HCT116 (cell line): ENCODE results near the gene PPP1R13L. TPM values are rescaled to one million over a fixed set of nuclear protein-coding genes. Genes with fewer than 3 reads are reported as not detected.

ENCODE experiments used
- ATAC-seq: fragments of 200-7000 bp; cut with Tn5 transposase; 2 replicates; pipeline ENCODE4 v1.9.1; 2020; ENCODE audit warnings: mild to moderate bottlenecking, moderate library complexity
- BruUV-seq: library from RNA; stranded (reverse); fragments of 400-500 nt; replicated peaks from 2 replicates; lab custom pipeline; 2021; lab: Mats Ljungman, UMichigan
- CTCF ChIA-PET: fragments of 300-600 bp; sonication (Branson Sonifier 250); formaldehyde crosslinking; loops from one replicate; lab custom pipeline; 2021; ENCODE audit warnings: antibody characterized with exemption; lab: Charles Lee
- POLR2A ChIA-PET: fragments of 300-600, 350-600 bp; sonication (Branson Sonifier 250); formaldehyde crosslinking; loops from one replicate; lab custom pipeline; 2021; ENCODE audit warnings: antibody characterized with exemption; lab: Charles Lee
- RAD21 ChIA-PET, 2 experiments: fragments of 300-600 bp; sonication (Branson Sonifier 250); formaldehyde crosslinking; loops; one replicate each; lab custom pipeline; 2023; ENCODE audit warnings: low total read pairs in 2 of 2; ENCODE audit not compliant: uncharacterized antibody in 2 of 2, unreplicated experiment in 2 of 2, low non-redundant PET in 1 of 2; lab: Charles Lee
- DNase-seq: peaks from one replicate; pipeline ENCODE4 v3.0.0-alpha.2; 2010; ENCODE audit warnings: low read depth, low spot score
- H2AFZ ChIP-seq: fragments of 200-600 bp; shearing (Covaris generic), sonication (generic); 2 replicates; pipeline ENCODE4 v1.6.1; 2017; ENCODE audit warnings: low read depth, mixed run types, mixed read lengths, antibody characterized with exemption, low read length; ENCODE audit not compliant: poor library complexity, severe bottlenecking
- H3K27ac ChIP-seq: 2 replicates; pipeline ENCODE4 v1.5.1; 2012; ENCODE audit warnings: low read depth, low read length
- H3K27me3 ChIP-seq: fragments of 200-600 bp; sonication (generic); 2 replicates; pipeline ENCODE4 v1.6.1; 2016; ENCODE audit warnings: mixed run types, low read length, mixed read lengths; ENCODE audit not compliant: insufficient read depth
- H3K36me3 ChIP-seq, 2 experiments: fragments of 200-500 bp in 1 of 2; fragments of 200-600 bp in 1 of 2; sonication (Bioruptor generic) in 1 of 2; sonication (generic) in 1 of 2; 2 replicates each; pipeline versions ENCODE4 v1.5.1 to v1.6.1; 2014 to 2016; ENCODE audit warnings: low read length in 2 of 2, inconsistent platforms in 1 of 2, mixed read lengths in 1 of 2, mixed run types in 1 of 2; ENCODE audit not compliant: insufficient read depth in 2 of 2, control insufficient read depth in 1 of 2
- H3K4me1 ChIP-seq, 2 experiments: fragments of 200-600 bp in 1 of 2; sonication (generic) in 1 of 2; 2 replicates each; pipeline versions ENCODE4 v1.5.1 to v1.6.1; 2012 to 2017; ENCODE audit warnings: low read length in 2 of 2, inconsistent platforms in 1 of 2, mild to moderate bottlenecking in 1 of 2, mixed read lengths in 1 of 2, mixed run types in 1 of 2, moderate library complexity in 1 of 2; ENCODE audit not compliant: insufficient read depth in 2 of 2, control insufficient read depth in 1 of 2
- H3K4me2 ChIP-seq: fragments of 200-600 bp; sonication (generic); 2 replicates; pipeline ENCODE4 v1.6.1; 2017; ENCODE audit warnings: mixed run types, low read length, mixed read lengths
- H3K4me3 ChIP-seq, 2 experiments: fragments of 200-600 bp in 1 of 2; sonication (generic) in 1 of 2; replicated peaks in 1 of 2; 2 replicates each; pipeline ENCODE4 v1.5.1; 2011 to 2016; ENCODE audit warnings: low read length in 2 of 2, control low read depth in 1 of 2, low read depth in 1 of 2, mild to moderate bottlenecking in 1 of 2, mixed read lengths in 1 of 2, mixed run types in 1 of 2
- H3K79me2 ChIP-seq: fragments of 200-600 bp; sonication (generic); 2 replicates; pipeline ENCODE4 v1.6.1; 2017; ENCODE audit warnings: mild to moderate bottlenecking, mixed run types, low read length, moderate library complexity, mixed read lengths; ENCODE audit not compliant: insufficient read depth
- H3K9ac ChIP-seq: fragments of 200-600 bp; sonication (generic); 2 replicates; pipeline ENCODE4 v1.6.1; 2016; ENCODE audit warnings: low read length, mixed read lengths
- H3K9me2 ChIP-seq: fragments of 200-600 bp; sonication (generic), shearing (Covaris generic); 2 replicates; pipeline ENCODE4 v1.6.1; 2017; ENCODE audit warnings: mixed run types, mild to moderate bottlenecking, moderate library complexity; ENCODE audit not compliant: insufficient read depth
- H3K9me3 ChIP-seq, 2 experiments: fragments of 200-500 bp in 1 of 2; fragments of 200-600 bp in 1 of 2; sonication (Bioruptor generic) in 1 of 2; sonication (generic) in 1 of 2; 2 replicates each; pipeline ENCODE4 v1.6.1; 2014 to 2017; ENCODE audit warnings: low read length in 2 of 2, mixed read lengths in 2 of 2, inconsistent platforms in 1 of 2, low read depth in 1 of 2, mild to moderate bottlenecking in 1 of 2, mixed run types in 1 of 2, moderate library complexity in 1 of 2; ENCODE audit not compliant: control insufficient read depth in 1 of 2, insufficient read depth in 1 of 2
- H4K20me1 ChIP-seq: fragments of 200-600 bp; sonication (generic), shearing (Covaris generic); 2 replicates; pipeline ENCODE4 v1.6.1; 2017; ENCODE audit warnings: mixed run types, mild to moderate bottlenecking, moderate library complexity; ENCODE audit not compliant: insufficient read depth
- CBX3 ChIP-seq: IDR thresholded peaks from 2 replicates; pipeline ENCODE4 v1.6.1; 2012; ENCODE audit warnings: low read depth
- EGR1 ChIP-seq: IDR thresholded peaks from 2 replicates; pipeline ENCODE4 v1.6.1; 2012; ENCODE audit warnings: low read depth
- ELF1 ChIP-seq: IDR thresholded peaks from 2 replicates; pipeline ENCODE4 v1.6.1; 2012; ENCODE audit warnings: low read depth, borderline replicate concordance
- EZH2 ChIP-seq: fragments of 200-600 bp; sonication (generic); IDR thresholded peaks from 2 replicates; pipeline ENCODE4 v1.6.1; 2017; ENCODE audit warnings: antibody characterized with exemption, mixed run types
- EZH2phosphoT487 ChIP-seq: fragments of 200-600 bp; IDR thresholded peaks from 2 replicates; pipeline ENCODE4 v1.6.1; 2018; ENCODE audit warnings: antibody characterized with exemption, borderline replicate concordance
- FOSL1 ChIP-seq: IDR thresholded peaks from 2 replicates; pipeline ENCODE4 v1.6.1; 2012; ENCODE audit warnings: low read depth
- JUND ChIP-seq: IDR thresholded peaks from 2 replicates; pipeline ENCODE4 v1.6.1; 2012
- POLR2A ChIP-seq: IDR thresholded peaks from 2 replicates; pipeline ENCODE4 v1.7.0; 2011; ENCODE audit warnings: borderline replicate concordance; ENCODE audit not compliant: insufficient read depth, insufficient read length; ENCODE audit errors: extremely low read depth
- POLR2AphosphoS5 ChIP-seq: IDR thresholded peaks from 2 replicates; pipeline ENCODE4 v1.6.1; 2011; ENCODE audit warnings: mild to moderate bottlenecking, low read depth, low read length, moderate library complexity
- RAD21 ChIP-seq: IDR thresholded peaks from 2 replicates; pipeline ENCODE4 v1.6.1; 2012; ENCODE audit warnings: low read depth, mild to moderate bottlenecking
- SIN3A ChIP-seq: IDR thresholded peaks from 2 replicates; pipeline ENCODE4 v1.6.1; 2012; ENCODE audit warnings: low read depth
- SP1 ChIP-seq: IDR thresholded peaks from 2 replicates; pipeline ENCODE4 v1.6.1; 2012; ENCODE audit warnings: low read depth
- SRF ChIP-seq: IDR thresholded peaks from 2 replicates; pipeline ENCODE4 v1.6.1; 2012; ENCODE audit warnings: low read depth
- TCF7L2 ChIP-seq: IDR thresholded peaks from 2 replicates; pipeline ENCODE4 v1.7.0; 2011; ENCODE audit warnings: borderline replicate concordance, inconsistent platforms; ENCODE audit not compliant: insufficient read depth, insufficient read length; ENCODE audit errors: extremely low read depth
- YY1 ChIP-seq: IDR thresholded peaks from 2 replicates; pipeline ENCODE4 v1.6.1; 2011; ENCODE audit warnings: low read length, low read depth, moderate library complexity, mild to moderate bottlenecking; ENCODE audit not compliant: insufficient replicate concordance; ENCODE audit errors: extremely low read depth
- ZFX ChIP-seq: fragments of 450-650 bp; IDR thresholded peaks from 2 replicates; pipeline ENCODE4 v1.6.1; 2017
- intact Hi-C: fragments of 100-400 bp; cut with micrococcal nuclease; formaldehyde crosslinking; loops from 2 replicates; pipeline ENCODE4 v1.10.0; 2022
- total RNA-seq: library from RNA; stranded (reverse); gene quantifications from one replicate; pipeline ENCODE4 v1.2.1, GENCODE V29; 2021; ENCODE audit not compliant: unreplicated experiment
- TF ChIP-seq, protein P1 (sequence below): IDR thresholded peaks from 2 replicates; pipeline ENCODE4 v1.6.1; 2012; ENCODE audit warnings: low read depth
- TF ChIP-seq, protein P2 (sequence below): IDR thresholded peaks from 2 replicates; pipeline ENCODE4 v1.6.1; 2011; ENCODE audit warnings: mild to moderate bottlenecking, low read length, moderate library complexity; ENCODE audit not compliant: insufficient replicate concordance; ENCODE audit errors: extremely low read depth
- TF ChIP-seq, protein P3 (sequence below): IDR thresholded peaks from 2 replicates; pipeline ENCODE4 v1.6.1; 2012

Gene PPP1R13L
- total RNA-seq, 1 experiment from 2014 or later = 89.1 TPM

DNA sequence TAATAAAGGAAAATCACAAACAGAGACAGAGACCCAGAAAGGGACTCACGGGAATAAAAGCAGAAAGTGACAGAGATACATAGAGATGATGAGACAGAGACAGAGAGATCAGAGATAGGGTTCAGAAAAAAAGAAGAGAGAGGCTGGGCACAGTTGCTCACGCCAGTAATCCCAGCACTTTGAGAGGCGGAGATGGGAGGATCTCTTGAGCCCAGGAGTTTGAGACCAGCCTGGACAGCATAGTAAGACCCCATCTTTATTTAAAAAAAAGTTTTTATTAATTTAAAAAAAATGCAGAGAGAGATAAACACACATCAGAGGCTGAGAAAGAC is 43.5 kb upstream of the PPP1R13L start:
- POLR2A ChIA-PET = interaction anchor here (1.5 to 1.9 kb wide), 2 partner anchors 9 to 19 kb away, joined by 4 to 5 read pairs; partner anchors contain the start of gene FOSB
- no peak overlapping the region for H3K4me2 ChIP-seq
- H3K79me2 ChIP-seq = no peaks in the 10 kb centered on the region
- RAD21 ChIA-PET = interaction anchor here (0.7 to 1.0 kb wide), 2 partner anchors 8 to 20 kb away, joined by 3 read pairs; partner anchors contain the start of gene FOSB (in 1 of the 2)
- intact Hi-C loops = no loop called here
- CTCF ChIA-PET = interaction anchor here (0.7 to 3.7 kb wide), 4 partner anchors 9 to 128 kb away, joined by 3 to 10 read pairs (median 3); no protein-coding TSS in a partner anchor
- DNase-seq (no peak), ATAC-seq (no peak)
- H3K4me3 ChIP-seq = no peak overlapping the region
- H3K9me2 ChIP-seq = no peaks in the 10 kb centered on the region
- TF ChIP-seq, protein P1, sequence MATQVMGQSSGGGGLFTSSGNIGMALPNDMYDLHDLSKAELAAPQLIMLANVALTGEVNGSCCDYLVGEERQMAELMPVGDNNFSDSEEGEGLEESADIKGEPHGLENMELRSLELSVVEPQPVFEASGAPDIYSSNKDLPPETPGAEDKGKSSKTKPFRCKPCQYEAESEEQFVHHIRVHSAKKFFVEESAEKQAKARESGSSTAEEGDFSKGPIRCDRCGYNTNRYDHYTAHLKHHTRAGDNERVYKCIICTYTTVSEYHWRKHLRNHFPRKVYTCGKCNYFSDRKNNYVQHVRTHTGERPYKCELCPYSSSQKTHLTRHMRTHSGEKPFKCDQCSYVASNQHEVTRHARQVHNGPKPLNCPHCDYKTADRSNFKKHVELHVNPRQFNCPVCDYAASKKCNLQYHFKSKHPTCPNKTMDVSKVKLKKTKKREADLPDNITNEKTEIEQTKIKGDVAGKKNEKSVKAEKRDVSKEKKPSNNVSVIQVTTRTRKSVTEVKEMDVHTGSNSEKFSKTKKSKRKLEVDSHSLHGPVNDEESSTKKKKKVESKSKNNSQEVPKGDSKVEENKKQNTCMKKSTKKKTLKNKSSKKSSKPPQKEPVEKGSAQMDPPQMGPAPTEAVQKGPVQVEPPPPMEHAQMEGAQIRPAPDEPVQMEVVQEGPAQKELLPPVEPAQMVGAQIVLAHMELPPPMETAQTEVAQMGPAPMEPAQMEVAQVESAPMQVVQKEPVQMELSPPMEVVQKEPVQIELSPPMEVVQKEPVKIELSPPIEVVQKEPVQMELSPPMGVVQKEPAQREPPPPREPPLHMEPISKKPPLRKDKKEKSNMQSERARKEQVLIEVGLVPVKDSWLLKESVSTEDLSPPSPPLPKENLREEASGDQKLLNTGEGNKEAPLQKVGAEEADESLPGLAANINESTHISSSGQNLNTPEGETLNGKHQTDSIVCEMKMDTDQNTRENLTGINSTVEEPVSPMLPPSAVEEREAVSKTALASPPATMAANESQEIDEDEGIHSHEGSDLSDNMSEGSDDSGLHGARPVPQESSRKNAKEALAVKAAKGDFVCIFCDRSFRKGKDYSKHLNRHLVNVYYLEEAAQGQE = no peak
- TF ChIP-seq CBX3 (no peak), SRF (no peak), SP1 (no peak), EZH2phosphoT487 (no peak), EZH2 (no peak), TCF7L2 (no peak), POLR2A (no peak), YY1 (no peak), ELF1 (no peak), EGR1 (no peak), SIN3A (no peak), POLR2AphosphoS5 (no peak), FOSL1 (no peak), ZFX (no peak), JUND (no peak), RAD21 (no peak)
- TF ChIP-seq, protein P2, sequence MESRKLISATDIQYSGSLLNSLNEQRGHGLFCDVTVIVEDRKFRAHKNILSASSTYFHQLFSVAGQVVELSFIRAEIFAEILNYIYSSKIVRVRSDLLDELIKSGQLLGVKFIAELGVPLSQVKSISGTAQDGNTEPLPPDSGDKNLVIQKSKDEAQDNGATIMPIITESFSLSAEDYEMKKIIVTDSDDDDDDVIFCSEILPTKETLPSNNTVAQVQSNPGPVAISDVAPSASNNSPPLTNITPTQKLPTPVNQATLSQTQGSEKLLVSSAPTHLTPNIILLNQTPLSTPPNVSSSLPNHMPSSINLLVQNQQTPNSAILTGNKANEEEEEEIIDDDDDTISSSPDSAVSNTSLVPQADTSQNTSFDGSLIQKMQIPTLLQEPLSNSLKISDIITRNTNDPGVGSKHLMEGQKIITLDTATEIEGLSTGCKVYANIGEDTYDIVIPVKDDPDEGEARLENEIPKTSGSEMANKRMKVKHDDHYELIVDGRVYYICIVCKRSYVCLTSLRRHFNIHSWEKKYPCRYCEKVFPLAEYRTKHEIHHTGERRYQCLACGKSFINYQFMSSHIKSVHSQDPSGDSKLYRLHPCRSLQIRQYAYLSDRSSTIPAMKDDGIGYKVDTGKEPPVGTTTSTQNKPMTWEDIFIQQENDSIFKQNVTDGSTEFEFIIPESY = no peak
- TF ChIP-seq, protein P3, sequence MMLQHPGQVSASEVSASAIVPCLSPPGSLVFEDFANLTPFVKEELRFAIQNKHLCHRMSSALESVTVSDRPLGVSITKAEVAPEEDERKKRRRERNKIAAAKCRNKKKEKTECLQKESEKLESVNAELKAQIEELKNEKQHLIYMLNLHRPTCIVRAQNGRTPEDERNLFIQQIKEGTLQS = no peak
- no peaks in the 10 kb centered on the region for H3K27me3 ChIP-seq
- peaks cover 35 to 62% of the 10 kb centered on the region in 2 experiments for H3K4me1 ChIP-seq
- H3K36me3 ChIP-seq = no peaks in the 10 kb centered on the region
- H2AFZ ChIP-seq = no peak overlapping the region
- peaks cover 0 to 4% of the 10 kb centered on the region in 2 experiments; a peak in 1 of 4 replicates for H3K9me3 ChIP-seq
- H4K20me1 ChIP-seq = no peaks in the 10 kb centered on the region
- BruUV-seq = no TSS peak
- H3K9ac ChIP-seq = no peak overlapping the region
- peak overlapping the region; percentile 38; the same call in 1 of the 2 replicates for H3K27ac ChIP-seq
